Stimulated activated naive CD8-positive, alpha-beta T cell treated with anti-CD3 and anti-CD28 coated beads, Interleukin-15, amount 100 ng/mL, for 72 hours (primary cell): ENCODE data around the gene AGPAT3.

Experiments
- ATAC-seq: fragments of 150-1000 bp; cut with Tn5 transposase; 2 replicates; pipeline ENCODE4 v1.10.0; 2021; ENCODE audit warnings: mild to moderate bottlenecking, moderate library complexity
- DNase-seq, 2 donors: peaks; one replicate each; pipeline ENCODE4 v3.0.0; 2021 to 2022
- H3K27ac Mint-ChIP-seq, 2 donors: one replicate each; pipeline ENCODE4 v1.8.0; 2022; ENCODE audit warnings: mild to moderate bottlenecking in 2 of 2, mixed read lengths in 2 of 2, moderate library complexity in 2 of 2
- H3K27me3 Mint-ChIP-seq: one replicate; pipeline ENCODE4 v1.8.0; 2022; ENCODE audit warnings: mixed read lengths
- H3K4me1 Mint-ChIP-seq: one replicate; pipeline ENCODE4 v1.8.0; 2022; ENCODE audit warnings: mild to moderate bottlenecking, mixed read lengths
- H3K4me3 Mint-ChIP-seq, 2 donors: one replicate each; pipeline ENCODE4 v1.8.0; 2022; ENCODE audit warnings: mild to moderate bottlenecking in 2 of 2, mixed read lengths in 2 of 2, moderate library complexity in 1 of 2
- H3K9me3 Mint-ChIP-seq, 2 donors: one replicate each; pipeline ENCODE4 v1.8.0; 2022; ENCODE audit warnings: mixed read lengths in 2 of 2

Gene AGPAT3

DNA sequence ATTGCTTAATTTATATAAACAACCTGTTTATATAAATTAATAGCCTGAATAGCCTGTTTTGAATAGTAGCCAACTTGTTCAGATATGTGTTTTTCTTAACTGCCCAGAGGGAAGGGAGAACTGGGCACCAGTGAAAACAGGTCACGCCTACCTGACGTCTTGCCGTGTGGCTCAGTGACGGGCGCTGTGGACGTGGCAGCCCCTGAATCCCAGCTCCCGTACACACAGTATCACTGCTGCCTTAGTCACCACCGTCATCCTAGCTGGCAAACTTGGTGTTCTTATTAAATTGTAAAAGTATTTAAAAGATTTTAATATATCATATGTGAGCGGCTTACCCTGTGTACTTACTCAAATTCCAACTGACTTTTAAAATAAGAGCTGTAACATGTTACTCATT is 111.6 kb downstream of the AGPAT3 start:
- H3K4me1 Mint-ChIP-seq: peaks cover 11% of the 10 kb centered on the region
- ATAC-seq: no peak

DNA sequence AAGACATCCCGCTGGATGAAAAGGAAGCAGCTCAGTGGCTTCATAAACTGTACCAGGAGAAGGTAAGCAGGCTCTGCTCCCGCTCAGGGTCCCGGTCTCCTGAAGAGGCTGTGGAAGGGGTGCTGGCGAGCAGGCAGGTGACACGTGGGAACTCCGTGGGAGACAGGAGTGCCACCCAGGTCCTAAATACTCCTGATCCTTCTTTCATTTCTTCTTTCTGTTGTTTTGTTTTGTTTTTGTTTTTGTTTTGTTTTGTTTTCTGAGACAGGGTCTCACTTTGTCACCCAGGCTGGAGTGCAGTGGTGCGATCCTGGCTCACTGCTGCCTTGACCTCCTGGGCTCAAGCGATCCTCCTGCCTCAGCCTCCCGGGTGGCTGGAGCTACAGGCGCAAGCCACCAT is 113.0 kb downstream of the AGPAT3 start:
- Mint-ChIP-seq H3K4me1 (peaks cover 18% of the 10 kb centered on the region), H3K27me3 (no peaks in the 10 kb centered on the region), H3K4me3 (no peak overlapping the region), H3K27ac (peak overlapping the region in 1 of 2 donors; percentile 73), H3K9me3 (no peaks in the 10 kb centered on the region)
- DNase-seq: no peak
- ATAC-seq: no peak

More for the DNA sequence above, 111.6 kb downstream of the AGPAT3 start:
- H3K4me3 Mint-ChIP-seq: no peak overlapping the region
- H3K27ac Mint-ChIP-seq: no peak overlapping the region
- DNase-seq: no peak
- no peaks in the 10 kb centered on the region for H3K27me3 Mint-ChIP-seq
- H3K9me3 Mint-ChIP-seq: no peaks in the 10 kb centered on the region

GRCh38 chr21:43979654-43980053 is 114.6 kb downstream of the AGPAT3 start:
- no peaks in the 10 kb centered on the region for H3K9me3 Mint-ChIP-seq
- H3K4me3 Mint-ChIP-seq: no peak overlapping the region
- H3K27me3 Mint-ChIP-seq: no peaks in the 10 kb centered on the region
- no peak for DNase-seq
- H3K27ac Mint-ChIP-seq: peak overlapping the region in 1 of 2 donors; percentile 64
- ATAC-seq: no peak
- H3K4me1 Mint-ChIP-seq: peaks cover 21% of the 10 kb centered on the region

DNA sequence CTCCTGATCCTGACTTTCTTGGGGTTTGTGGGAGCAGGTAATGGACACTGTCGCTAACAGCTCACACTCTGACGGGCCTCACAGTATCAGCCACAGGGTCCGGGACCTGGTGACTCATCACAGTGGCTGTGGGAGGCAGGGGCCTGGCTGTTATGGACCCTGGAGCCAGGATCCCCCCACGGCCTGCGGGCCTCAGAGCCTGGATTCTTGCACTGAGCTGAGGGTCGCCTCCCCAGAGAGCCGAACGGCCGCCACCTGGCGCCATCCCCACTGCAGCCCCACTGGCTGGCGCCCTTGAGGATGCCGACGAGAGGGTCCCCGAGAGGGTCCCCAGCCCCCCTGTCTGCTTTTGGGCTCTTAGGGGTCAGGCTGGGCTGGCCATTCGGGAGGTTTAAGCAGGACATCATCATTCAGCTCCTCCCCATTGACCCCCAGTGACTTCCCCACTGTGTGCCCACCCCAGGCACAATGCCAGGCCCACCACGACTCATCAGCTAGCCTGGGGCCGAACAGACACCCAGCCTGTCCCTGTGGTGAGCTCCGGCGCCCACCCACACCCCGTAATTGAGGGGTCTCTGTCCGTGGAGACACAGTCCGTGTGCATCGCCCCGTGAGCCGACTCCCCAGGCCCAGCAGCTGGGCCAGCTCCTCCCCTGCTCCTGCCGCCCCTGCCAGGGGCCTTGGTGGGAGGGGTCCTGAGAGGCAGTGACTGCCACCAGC is 116.3 kb downstream of the AGPAT3 start:
- H3K9me3 Mint-ChIP-seq: no peaks in the 10 kb centered on the region
- ATAC-seq: no peak
- no peaks in the 10 kb centered on the region for H3K27me3 Mint-ChIP-seq
- no peak overlapping the region for H3K27ac Mint-ChIP-seq
- no peak overlapping the region for H3K4me3 Mint-ChIP-seq
- peaks cover 22% of the 10 kb centered on the region for H3K4me1 Mint-ChIP-seq
- no peak for DNase-seq

GRCh38 chr21:43981871-43982210 is 116.8 kb downstream of the AGPAT3 start:
- Mint-ChIP-seq H3K9me3 (no peaks in the 10 kb centered on the region), H3K4me1 (peaks cover 22% of the 10 kb centered on the region), H3K27me3 (no peaks in the 10 kb centered on the region), H3K27ac (peak overlapping the region in 1 of 2 donors; percentile 61), H3K4me3 (no peak overlapping the region)
- ATAC-seq (no peak), DNase-seq (no peak)

DNA sequence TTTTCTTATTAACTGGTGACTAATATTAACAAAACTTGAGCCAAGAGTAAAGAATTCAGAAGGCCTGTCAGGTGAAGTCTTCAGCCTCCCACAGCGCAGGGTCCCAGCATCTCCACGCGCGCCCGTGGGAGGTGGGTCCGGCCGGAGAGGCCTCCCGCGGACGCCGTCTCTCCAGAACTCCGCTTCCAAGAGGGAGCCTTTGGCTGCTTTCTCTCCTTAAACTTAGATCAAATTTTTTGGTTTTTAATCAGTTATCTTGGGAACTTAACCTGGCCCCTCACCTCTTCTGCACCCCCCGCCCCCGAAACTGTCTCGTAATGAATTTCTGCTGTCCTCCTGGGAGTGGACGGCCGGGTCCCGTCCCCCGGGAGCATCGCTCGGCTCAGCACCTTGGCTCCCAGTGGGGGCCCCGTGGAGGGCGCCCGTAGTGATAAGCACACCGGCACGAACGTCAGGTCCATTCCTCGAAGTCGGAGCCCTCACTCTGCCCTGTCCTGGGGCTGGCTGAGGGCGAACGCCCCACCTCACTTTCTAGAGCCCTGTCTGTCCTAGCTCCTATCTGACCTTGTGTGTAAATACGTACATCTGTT is 117.6 kb downstream of the AGPAT3 start:
- DNase-seq: no peak
- peaks cover 22% of the 10 kb centered on the region for H3K4me1 Mint-ChIP-seq
- no peaks in the 10 kb centered on the region for H3K27me3 Mint-ChIP-seq
- no peaks in the 10 kb centered on the region for H3K9me3 Mint-ChIP-seq
- H3K4me3 Mint-ChIP-seq: no peak overlapping the region
- ATAC-seq: no peak
- peak overlapping the region in 1 of 2 donors; percentile 85 for H3K27ac Mint-ChIP-seq

GRCh38 chr21:43983390-43983789 is 118.4 kb downstream of the AGPAT3 start:
- Mint-ChIP-seq H3K9me3 (no peaks in the 10 kb centered on the region), H3K27me3 (no peaks in the 10 kb centered on the region), H3K4me1 (peaks cover 22% of the 10 kb centered on the region), H3K27ac (no peak overlapping the region), H3K4me3 (no peak overlapping the region)
- no peak for DNase-seq
- ATAC-seq: peak; percentile 24

GRCh38 chr21:43983860-43984420 is 118.9 kb downstream of the AGPAT3 start:
- Mint-ChIP-seq H3K27ac (peak overlapping the region in 1 of 2 donors; percentile 80), H3K27me3 (no peaks in the 10 kb centered on the region), H3K9me3 (no peaks in the 10 kb centered on the region), H3K4me3 (no peak overlapping the region), H3K4me1 (peaks cover 22% of the 10 kb centered on the region)
- no peak for DNase-seq
- no peak for ATAC-seq

DNA sequence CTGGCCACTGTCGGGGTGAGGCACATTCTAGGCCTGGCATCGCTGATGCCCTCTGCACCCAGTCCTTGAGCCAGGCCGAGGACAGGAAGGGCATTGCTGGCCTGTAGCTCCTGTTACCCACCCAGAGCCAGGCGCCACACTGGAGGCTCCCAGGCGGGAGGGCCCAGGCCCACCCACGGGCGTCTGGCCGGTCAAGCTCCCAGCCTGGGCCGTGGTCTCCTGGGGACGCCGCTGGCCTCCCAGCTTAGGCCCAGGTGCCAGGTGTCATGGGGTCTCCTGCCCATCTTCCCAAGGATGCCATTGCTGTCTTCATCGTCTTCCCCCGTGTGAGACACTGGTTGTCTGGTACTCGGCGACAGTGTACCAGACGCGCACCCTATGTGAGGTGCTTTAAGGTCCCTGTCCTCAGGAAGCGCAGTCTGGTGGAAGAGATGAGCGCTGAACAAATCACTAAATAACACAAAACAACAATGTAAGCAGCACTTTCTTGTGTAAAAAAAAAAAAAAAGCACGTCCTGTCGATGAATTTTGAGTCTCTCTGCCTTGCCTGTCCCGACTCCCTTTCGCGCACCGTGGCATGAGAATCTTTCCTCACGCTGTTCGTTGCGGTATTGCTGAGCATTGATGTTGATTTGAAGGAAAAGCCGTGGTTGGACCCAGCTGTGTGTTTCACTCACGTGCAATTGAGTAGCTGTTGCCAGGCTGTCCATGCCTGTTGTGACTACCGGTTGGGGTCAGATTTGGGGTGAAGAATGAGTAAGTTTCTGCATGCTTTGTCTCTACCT is 120.1 kb downstream of the AGPAT3 start:
- Mint-ChIP-seq H3K9me3 (no peaks in the 10 kb centered on the region), H3K27me3 (no peaks in the 10 kb centered on the region), H3K4me3 (no peak overlapping the region), H3K27ac (no peak overlapping the region), H3K4me1 (peaks cover 22% of the 10 kb centered on the region)
- peak; percentile 64 for ATAC-seq
- DNase-seq: no peak

DNA sequence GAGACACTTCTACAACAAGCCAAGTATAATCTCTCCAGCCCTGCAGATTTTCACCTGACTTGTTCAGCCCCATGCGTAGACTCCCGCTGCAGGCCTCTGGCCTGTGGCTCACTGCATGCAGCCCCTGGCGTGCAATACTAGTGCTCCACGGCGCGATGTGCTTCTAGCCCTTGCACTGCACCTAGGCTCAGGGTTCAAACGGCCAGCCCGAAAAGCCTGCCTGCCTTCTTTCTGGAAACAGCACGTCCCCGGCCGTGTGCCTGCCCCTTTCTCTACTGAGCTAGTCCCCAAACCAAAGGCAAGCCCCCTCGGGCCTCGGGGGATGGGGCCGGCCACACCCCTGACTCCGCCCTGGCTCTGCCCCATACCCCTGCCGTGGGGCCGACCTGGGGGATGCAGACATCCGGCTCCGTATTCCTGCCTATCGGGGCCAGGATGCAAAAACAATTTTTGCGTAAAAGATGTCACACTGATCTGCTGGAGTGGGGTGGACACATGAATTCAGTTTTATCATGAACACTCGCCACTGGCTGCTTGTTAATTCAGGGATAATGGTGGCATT is 120.7 kb downstream of the AGPAT3 start:
- Mint-ChIP-seq H3K4me3 (peak overlapping the region in 1 of 2 donors; percentile 63), H3K27ac (no peak overlapping the region), H3K9me3 (no peaks in the 10 kb centered on the region), H3K4me1 (peaks cover 22% of the 10 kb centered on the region), H3K27me3 (no peaks in the 10 kb centered on the region)
- ATAC-seq (peak; percentile 27), DNase-seq (no peak)

DNA sequence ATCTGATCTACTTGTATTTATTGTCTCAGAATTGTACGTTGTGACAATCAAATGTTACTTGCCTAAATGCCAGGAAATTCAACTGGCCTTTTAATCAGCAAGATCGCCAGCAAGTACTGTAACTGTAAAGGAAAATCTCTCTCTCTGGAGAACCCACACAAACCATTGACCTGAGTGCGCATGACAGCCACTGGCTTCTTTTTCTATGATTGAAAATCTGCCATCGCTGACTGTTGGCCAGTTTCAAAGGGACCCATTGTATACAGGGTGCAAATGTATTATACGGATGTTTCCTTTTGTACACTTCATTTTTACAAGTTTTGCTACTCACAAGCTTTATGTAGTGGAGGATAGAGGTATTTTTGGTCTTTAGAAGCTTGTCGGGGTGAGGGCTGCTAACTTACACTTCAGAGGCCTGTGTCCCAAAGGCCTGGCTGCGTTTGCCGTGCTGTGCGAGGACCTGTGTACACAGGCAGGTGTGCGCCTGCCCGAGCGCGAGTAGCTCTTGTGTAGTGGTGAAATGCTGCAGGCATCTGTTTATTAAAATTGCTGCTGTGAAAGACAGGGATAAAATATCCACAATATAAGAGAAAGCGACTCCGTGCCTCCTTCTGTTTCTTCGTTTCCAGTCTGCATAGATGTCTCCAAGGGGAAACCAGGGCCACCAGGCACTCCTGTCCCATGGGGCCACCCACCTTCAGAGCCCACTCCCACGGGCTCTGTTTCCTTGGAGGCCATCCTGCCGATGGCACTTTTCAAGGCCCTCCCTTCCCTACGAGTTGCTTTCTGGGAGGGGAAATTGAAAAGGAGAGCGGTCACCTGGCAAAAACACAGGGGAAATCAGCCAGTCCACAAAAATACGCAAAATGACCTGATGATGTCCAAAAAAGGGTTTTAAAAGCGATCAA is 121.8 kb downstream of the AGPAT3 start:
- DNase-seq: no peak
- Mint-ChIP-seq H3K4me3 (no peak overlapping the region), H3K4me1 (peaks cover 22% of the 10 kb centered on the region), H3K27ac (no peak overlapping the region), H3K27me3 (no peaks in the 10 kb centered on the region), H3K9me3 (no peaks in the 10 kb centered on the region)
- no peak for ATAC-seq

DNA sequence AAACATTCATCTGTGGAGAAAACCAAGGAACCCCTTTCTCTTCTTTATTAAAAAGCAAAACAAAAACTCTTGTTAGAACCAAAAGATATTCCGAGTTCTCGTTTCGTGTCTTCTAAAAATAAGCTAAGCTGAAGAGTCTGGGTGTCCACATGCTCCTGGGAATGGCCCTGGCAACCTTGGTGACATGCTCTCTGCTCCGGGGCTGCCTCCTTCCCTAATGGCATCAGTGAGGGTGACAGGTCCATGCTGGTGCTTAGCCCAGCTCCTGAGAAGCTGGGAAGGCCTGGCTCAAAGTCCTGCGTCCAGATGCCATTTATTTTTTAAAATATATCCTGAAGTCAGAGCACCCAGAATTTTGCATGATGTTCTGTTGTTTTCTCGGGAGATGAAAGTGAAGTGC is 122.5 kb downstream of the AGPAT3 start:
- H3K4me1 Mint-ChIP-seq: peaks cover 21% of the 10 kb centered on the region
- ATAC-seq: no peak
- H3K4me3 Mint-ChIP-seq: no peak overlapping the region
- no peaks in the 10 kb centered on the region for H3K27me3 Mint-ChIP-seq
- H3K27ac Mint-ChIP-seq: no peak overlapping the region
- H3K9me3 Mint-ChIP-seq: no peaks in the 10 kb centered on the region
- no peak for DNase-seq

- no peak overlapping the region for H3K4me3 Mint-ChIP-seq
- H3K27ac Mint-ChIP-seq: no peak overlapping the region
- no peaks in the 10 kb centered on the region for H3K27me3 Mint-ChIP-seq
- H3K4me1 Mint-ChIP-seq: peaks cover 16% of the 10 kb centered on the region
- ATAC-seq (no peak), DNase-seq (no peak)
- H3K9me3 Mint-ChIP-seq: no peaks in the 10 kb centered on the region
Observed at GRCh38 chr21:43988016-43988415, 123.0 kb downstream of the AGPAT3 start.

DNA sequence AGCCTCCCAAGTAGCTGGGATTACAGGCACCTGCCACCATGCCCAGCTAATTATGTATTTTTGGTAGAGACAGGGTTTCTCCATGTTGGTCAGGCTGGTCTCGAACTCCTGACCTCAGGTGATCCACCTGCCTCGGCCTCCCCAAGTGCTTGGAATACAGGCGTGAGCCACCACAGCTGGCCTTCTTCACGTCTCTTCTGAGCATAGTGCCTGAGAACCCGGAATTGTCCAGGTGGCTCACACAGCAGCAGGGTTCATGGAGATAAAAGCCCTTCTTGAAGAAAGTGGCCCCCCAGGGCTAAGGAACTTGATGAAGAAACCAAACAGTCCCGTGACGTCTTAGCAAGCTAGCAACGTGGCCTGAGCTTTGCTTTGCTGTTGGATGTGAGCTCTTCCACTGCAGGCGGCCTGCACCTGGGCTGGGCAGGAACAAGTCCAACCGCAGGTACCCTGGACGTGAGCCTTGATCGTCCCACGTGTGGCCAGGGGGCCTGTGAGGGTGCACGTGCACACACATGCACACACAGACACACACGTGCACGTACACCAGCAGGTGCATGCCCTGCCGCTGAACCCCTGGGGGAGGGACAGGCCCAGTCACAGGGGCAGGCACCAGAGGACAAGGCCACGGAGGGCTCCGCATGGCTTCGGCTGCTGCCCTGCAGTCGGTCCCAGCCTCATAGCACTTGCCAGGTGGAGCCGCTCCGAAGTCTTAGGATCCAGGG is 123.6 kb downstream of the AGPAT3 start:
- no peak for ATAC-seq
- H3K4me3 Mint-ChIP-seq: no peak overlapping the region
- no peaks in the 10 kb centered on the region for H3K9me3 Mint-ChIP-seq
- H3K4me1 Mint-ChIP-seq: peaks cover 13% of the 10 kb centered on the region
- no peak for DNase-seq
- no peak overlapping the region for H3K27ac Mint-ChIP-seq
- H3K27me3 Mint-ChIP-seq: no peaks in the 10 kb centered on the region
